NB4 (cell line): ENCODE results near the gene WDR88.

Source experiments
- CTCF ChIP-seq: IDR thresholded peaks from one replicate; pipeline ENCODE4 v1.5.1; 2012; ENCODE audit warnings: low read depth, low read length
- POLR2A ChIP-seq: IDR thresholded peaks from 2 replicates; pipeline ENCODE4 v1.6.1; 2011; ENCODE audit warnings: mild to moderate bottlenecking; ENCODE audit not compliant: insufficient read length; ENCODE audit errors: extremely low read depth

GRCh38 chr19:33096005-33096404, 35.9 kb upstream of the WDR88 start:
- TF ChIP-seq CTCF = no peak
- no peak for TF ChIP-seq POLR2A
